Measurements from ENCODE around the gene BABAM2.

GRCh38 chr2:28169492-28169891 is 279.0 kb downstream of the BABAM2 start:
- no peak for TF ChIP-seq EZH2 (IDR thresholded peaks at IDR 0.05; ENCODE audit: insufficient read depth, poor library complexity, severe bottlenecking)
- no peak for TF ChIP-seq EZH2phosphoT487 (IDR thresholded peaks at IDR 0.05; ENCODE audit: insufficient read depth, low read depth)
